HEK293 (cell line): Measurements from ENCODE around the gene ATOSA.

Experiments used
- CTCF ChIA-PET: fragments of 350-600 bp; formaldehyde crosslinking; extraction: SDS; loops from one replicate; lab custom pipeline; 2021; ENCODE audit warnings: antibody characterized with exemption; lab: Yijun Ruan, JAX
- POLR2A ChIA-PET: fragments of 300-600 bp; formaldehyde crosslinking; extraction: SDS; loops from one replicate; lab custom pipeline; 2020; ENCODE audit warnings: antibody characterized with exemption, inconsistent platforms; lab: Yijun Ruan, JAX
- H3K27ac ChIP-seq: fragments of 200-500 bp; sonication (Bioruptor generic); 2 replicates; pipeline ENCODE4 v1.5.1; 2014; ENCODE audit warnings: low read depth, low read length, control low read depth, inconsistent platforms; ENCODE audit errors: extremely low read depth
- H3K36me3 ChIP-seq, 2 experiments: fragments of 200-500 bp in 1 of 2; sonication (Bioruptor generic) in 1 of 2; 1 replicate in 1 of 2; 2 replicates in 1 of 2; pipeline ENCODE4 v1.5.1; 2014 to 2017; ENCODE audit warnings: inconsistent platforms in 2 of 2, low read length in 2 of 2; ENCODE audit not compliant: control insufficient read depth in 2 of 2, insufficient read depth in 1 of 2
- H3K4me1 ChIP-seq: fragments of 200-500 bp; sonication (Bioruptor generic); 2 replicates; pipeline ENCODE4 v1.5.1; 2014; ENCODE audit warnings: mild to moderate bottlenecking, low read length, inconsistent platforms; ENCODE audit not compliant: control insufficient read depth, insufficient read depth
- H3K4me3 ChIP-seq: 2 replicates; pipeline ENCODE4 v1.5.1; 2011; ENCODE audit warnings: low read depth, mild to moderate bottlenecking, control low read depth, low read length, moderate library complexity
- H3K9me3 ChIP-seq: fragments of 200-500 bp; sonication (Bioruptor generic); 2 replicates; pipeline ENCODE4 v1.5.1; 2014; ENCODE audit warnings: low read depth, low read length, inconsistent platforms; ENCODE audit not compliant: control insufficient read depth, insufficient read depth
- GLIS1 ChIP-seq: fragments of 450-650 bp; formaldehyde crosslinking; IDR thresholded peaks from 2 replicates; pipeline ENCODE4 v1.5.1; 2016; ENCODE audit warnings: missing biosample characterization, missing genetic modification characterization
- GLIS2 ChIP-seq: fragments of 450-650 bp; formaldehyde crosslinking; IDR thresholded peaks from 2 replicates; pipeline ENCODE4 v1.5.1; 2016; ENCODE audit warnings: missing biosample characterization, missing genetic modification characterization
- KLF8 ChIP-seq: fragments of 450-650 bp; formaldehyde crosslinking; IDR thresholded peaks from 2 replicates; pipeline ENCODE4 v1.5.1; 2016; ENCODE audit warnings: missing biosample characterization, missing genetic modification characterization
- MEIS1 ChIP-seq: sonication (generic); formaldehyde crosslinking; IDR thresholded peaks from 2 replicates; pipeline ENCODE4 v1.8.1; 2022; ENCODE audit warnings: missing genetic modification reagents, mild to moderate bottlenecking, borderline replicate concordance
- OVOL3 ChIP-seq: fragments of 450-650 bp; formaldehyde crosslinking; IDR thresholded peaks from 2 replicates; pipeline ENCODE4 v1.5.1; 2016; ENCODE audit warnings: missing biosample characterization, missing genetic modification characterization
- SP7 ChIP-seq: fragments of 450-650 bp; formaldehyde crosslinking; IDR thresholded peaks from 2 replicates; pipeline ENCODE4 v1.5.1; 2016; ENCODE audit warnings: missing biosample characterization, missing genetic modification characterization
- ZBTB8A ChIP-seq: fragments of 450-650 bp; formaldehyde crosslinking; IDR thresholded peaks from 2 replicates; pipeline ENCODE4 v1.5.1; 2016; ENCODE audit warnings: missing biosample characterization, missing genetic modification characterization
- ZFP3 ChIP-seq: fragments of 450-650 bp; formaldehyde crosslinking; IDR thresholded peaks from 2 replicates; pipeline ENCODE4 v1.5.1; 2016; ENCODE audit warnings: low read depth, missing biosample characterization, missing genetic modification characterization
- ZFP69B ChIP-seq: fragments of 450-650 bp; formaldehyde crosslinking; IDR thresholded peaks from 2 replicates; pipeline ENCODE4 v1.5.1; 2016; ENCODE audit warnings: missing biosample characterization, missing genetic modification characterization
- ZNF16 ChIP-seq: fragments of 450-650 bp; formaldehyde crosslinking; IDR thresholded peaks from 2 replicates; pipeline ENCODE4 v1.5.1; 2016; ENCODE audit warnings: low read depth, missing biosample characterization, missing genetic modification characterization
- ZNF23 ChIP-seq: fragments of 450-650 bp; formaldehyde crosslinking; IDR thresholded peaks from 2 replicates; pipeline ENCODE4 v1.5.1; 2016; ENCODE audit warnings: missing biosample characterization, missing genetic modification characterization, borderline replicate concordance
- ZNF266 ChIP-seq: fragments of 450-650 bp; formaldehyde crosslinking; IDR thresholded peaks from 2 replicates; pipeline ENCODE4 v1.5.1; 2016; ENCODE audit warnings: missing biosample characterization, missing genetic modification characterization, low read depth
- ZNF341 ChIP-seq: fragments of 450-650 bp; formaldehyde crosslinking; IDR thresholded peaks from 2 replicates; pipeline ENCODE4; 2016; ENCODE audit warnings: low read depth, missing biosample characterization, missing genetic modification characterization
- ZNF501 ChIP-seq: fragments of 450-650 bp; formaldehyde crosslinking; IDR thresholded peaks from 2 replicates; pipeline ENCODE4 v1.5.1; 2016; ENCODE audit warnings: missing biosample characterization, missing genetic modification characterization
- ZNF530 ChIP-seq: fragments of 450-650 bp; formaldehyde crosslinking; IDR thresholded peaks from 2 replicates; pipeline ENCODE4 v1.5.1; 2016; ENCODE audit warnings: low read depth, missing biosample characterization, missing genetic modification characterization
- ZNF624 ChIP-seq: fragments of 450-650 bp; formaldehyde crosslinking; IDR thresholded peaks from 2 replicates; pipeline ENCODE4 v1.5.1; 2017; ENCODE audit warnings: missing biosample characterization, missing genetic modification characterization
- ZNF677 ChIP-seq: fragments of 450-650 bp; IDR thresholded peaks from 2 replicates; pipeline ENCODE4 v1.5.0; 2018; ENCODE audit warnings: missing biosample characterization, mild to moderate bottlenecking, missing genetic modification characterization, moderate library complexity
- ZXDB ChIP-seq: fragments of 450-650 bp; formaldehyde crosslinking; IDR thresholded peaks from 2 replicates; pipeline ENCODE4 v1.5.1; 2016; ENCODE audit warnings: missing biosample characterization, missing genetic modification characterization
- TF ChIP-seq, protein P1 (sequence below): fragments of 450-650 bp; formaldehyde crosslinking; IDR thresholded peaks from 2 replicates; pipeline ENCODE4 v1.5.1; 2017; ENCODE audit warnings: missing biosample characterization, missing genetic modification characterization
- TF ChIP-seq, protein P2 (sequence below): fragments of 450-650 bp; formaldehyde crosslinking; IDR thresholded peaks from 2 replicates; pipeline ENCODE4 v1.5.1; 2016; ENCODE audit warnings: missing biosample characterization, missing genetic modification characterization
- TF ChIP-seq, protein P3 (sequence below): fragments of 450-650 bp; formaldehyde crosslinking; IDR thresholded peaks from 2 replicates; pipeline ENCODE4 v1.5.1; 2016; ENCODE audit warnings: missing biosample characterization, missing genetic modification characterization, low read depth
- TF ChIP-seq, protein P4 (sequence below): fragments of 450-650 bp; formaldehyde crosslinking; IDR thresholded peaks from 2 replicates; pipeline ENCODE4 v1.5.1; 2016; ENCODE audit warnings: missing biosample characterization, missing genetic modification characterization
- TF ChIP-seq, protein P5 (sequence below): fragments of 450-650 bp; formaldehyde crosslinking; IDR thresholded peaks from 2 replicates; pipeline ENCODE4 v1.5.1; 2016; ENCODE audit warnings: missing biosample characterization, missing genetic modification characterization
- TF ChIP-seq, protein P6 (sequence below): fragments of 450-650 bp; formaldehyde crosslinking; IDR thresholded peaks from 2 replicates; pipeline ENCODE4 v1.5.1; 2017; ENCODE audit warnings: missing biosample characterization, missing genetic modification characterization

ATOSA gene

DNA sequence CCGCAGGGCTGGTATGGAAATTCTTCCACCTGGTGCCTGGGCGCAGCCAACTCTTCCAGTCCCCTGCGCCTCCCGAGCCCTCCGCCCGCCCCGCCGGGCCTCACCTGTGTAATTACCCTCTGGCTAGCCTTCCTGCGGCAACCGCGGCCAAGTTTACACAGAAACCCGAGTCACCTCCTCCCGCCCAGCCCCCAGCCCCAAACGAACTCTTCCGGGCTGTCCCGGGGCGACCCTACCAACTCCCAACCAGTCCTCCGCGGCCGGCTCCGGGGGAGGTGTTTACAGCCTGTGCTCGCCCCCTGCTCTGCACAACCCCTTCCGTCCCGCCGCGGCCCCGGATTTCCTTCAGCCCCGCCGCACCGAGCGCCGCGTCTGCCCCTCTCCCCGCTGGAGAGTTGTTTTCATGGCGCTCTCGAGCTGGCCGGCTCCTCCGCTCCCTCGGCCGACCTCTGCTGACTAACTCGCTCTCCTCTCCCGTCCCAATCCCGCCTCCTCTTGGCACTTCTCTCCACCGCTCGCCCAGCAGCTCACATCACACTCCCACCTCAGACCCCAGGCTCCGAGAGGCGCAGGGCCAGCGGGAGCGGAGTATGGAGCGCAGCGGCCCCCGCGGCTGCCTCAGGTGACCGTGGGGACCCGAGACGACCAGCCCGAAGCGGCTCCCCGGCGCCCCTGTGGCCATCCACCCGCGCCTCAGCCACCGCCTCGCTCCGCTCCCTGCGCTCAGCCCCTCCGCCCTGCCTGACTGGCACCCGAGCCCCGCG, 538 bp downstream of the ATOSA start:
- Histone ChIP-seq H3K36me3 (peaks cover 0 to 6% of the 10 kb centered on the region in 2 experiments), H3K4me1 (0 out of 2 replicates have a peak, but pooled peaks cover 3% of the 10 kb centered on the region), H3K9me3 (no peaks in the 10 kb centered on the region), H3K4me3 (peak overlapping the region; percentile 63), H3K27ac (peak overlapping the region; percentile 92)
- ChIA-PET CTCF (interaction anchor here (0.6 kb wide), 1 partner anchor 55 kb away, joined by 3 read pairs; no protein-coding TSS in a partner anchor), POLR2A (interaction anchor here (0.8 to 1.8 kb wide), 6 partner anchors 25 to 150 kb away, joined by 3 to 11 read pairs (median 6); partner anchors contain the start of gene MYO5A)
- peak; percentile 59 for TF ChIP-seq GLIS1 (tag by site-specific recombination)
- TF ChIP-seq, protein P1, sequence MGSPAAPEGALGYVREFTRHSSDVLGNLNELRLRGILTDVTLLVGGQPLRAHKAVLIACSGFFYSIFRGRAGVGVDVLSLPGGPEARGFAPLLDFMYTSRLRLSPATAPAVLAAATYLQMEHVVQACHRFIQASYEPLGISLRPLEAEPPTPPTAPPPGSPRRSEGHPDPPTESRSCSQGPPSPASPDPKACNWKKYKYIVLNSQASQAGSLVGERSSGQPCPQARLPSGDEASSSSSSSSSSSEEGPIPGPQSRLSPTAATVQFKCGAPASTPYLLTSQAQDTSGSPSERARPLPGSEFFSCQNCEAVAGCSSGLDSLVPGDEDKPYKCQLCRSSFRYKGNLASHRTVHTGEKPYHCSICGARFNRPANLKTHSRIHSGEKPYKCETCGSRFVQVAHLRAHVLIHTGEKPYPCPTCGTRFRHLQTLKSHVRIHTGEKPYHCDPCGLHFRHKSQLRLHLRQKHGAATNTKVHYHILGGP (tag by site-specific recombination), result no peak
- TF ChIP-seq, protein P2, sequence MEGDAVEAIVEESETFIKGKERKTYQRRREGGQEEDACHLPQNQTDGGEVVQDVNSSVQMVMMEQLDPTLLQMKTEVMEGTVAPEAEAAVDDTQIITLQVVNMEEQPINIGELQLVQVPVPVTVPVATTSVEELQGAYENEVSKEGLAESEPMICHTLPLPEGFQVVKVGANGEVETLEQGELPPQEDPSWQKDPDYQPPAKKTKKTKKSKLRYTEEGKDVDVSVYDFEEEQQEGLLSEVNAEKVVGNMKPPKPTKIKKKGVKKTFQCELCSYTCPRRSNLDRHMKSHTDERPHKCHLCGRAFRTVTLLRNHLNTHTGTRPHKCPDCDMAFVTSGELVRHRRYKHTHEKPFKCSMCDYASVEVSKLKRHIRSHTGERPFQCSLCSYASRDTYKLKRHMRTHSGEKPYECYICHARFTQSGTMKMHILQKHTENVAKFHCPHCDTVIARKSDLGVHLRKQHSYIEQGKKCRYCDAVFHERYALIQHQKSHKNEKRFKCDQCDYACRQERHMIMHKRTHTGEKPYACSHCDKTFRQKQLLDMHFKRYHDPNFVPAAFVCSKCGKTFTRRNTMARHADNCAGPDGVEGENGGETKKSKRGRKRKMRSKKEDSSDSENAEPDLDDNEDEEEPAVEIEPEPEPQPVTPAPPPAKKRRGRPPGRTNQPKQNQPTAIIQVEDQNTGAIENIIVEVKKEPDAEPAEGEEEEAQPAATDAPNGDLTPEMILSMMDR (tag by site-specific recombination), result peak; percentile 79
- peak; percentile 85 for TF ChIP-seq ZBTB8A (tag by site-specific recombination)
- TF ChIP-seq, protein P3, sequence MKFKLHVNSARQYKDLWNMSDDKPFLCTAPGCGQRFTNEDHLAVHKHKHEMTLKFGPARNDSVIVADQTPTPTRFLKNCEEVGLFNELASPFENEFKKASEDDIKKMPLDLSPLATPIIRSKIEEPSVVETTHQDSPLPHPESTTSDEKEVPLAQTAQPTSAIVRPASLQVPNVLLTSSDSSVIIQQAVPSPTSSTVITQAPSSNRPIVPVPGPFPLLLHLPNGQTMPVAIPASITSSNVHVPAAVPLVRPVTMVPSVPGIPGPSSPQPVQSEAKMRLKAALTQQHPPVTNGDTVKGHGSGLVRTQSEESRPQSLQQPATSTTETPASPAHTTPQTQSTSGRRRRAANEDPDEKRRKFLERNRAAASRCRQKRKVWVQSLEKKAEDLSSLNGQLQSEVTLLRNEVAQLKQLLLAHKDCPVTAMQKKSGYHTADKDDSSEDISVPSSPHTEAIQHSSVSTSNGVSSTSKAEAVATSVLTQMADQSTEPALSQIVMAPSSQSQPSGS (tag by site-specific recombination), result no peak
- TF ChIP-seq ZNF266, result no peak
- TF ChIP-seq, protein P4, sequence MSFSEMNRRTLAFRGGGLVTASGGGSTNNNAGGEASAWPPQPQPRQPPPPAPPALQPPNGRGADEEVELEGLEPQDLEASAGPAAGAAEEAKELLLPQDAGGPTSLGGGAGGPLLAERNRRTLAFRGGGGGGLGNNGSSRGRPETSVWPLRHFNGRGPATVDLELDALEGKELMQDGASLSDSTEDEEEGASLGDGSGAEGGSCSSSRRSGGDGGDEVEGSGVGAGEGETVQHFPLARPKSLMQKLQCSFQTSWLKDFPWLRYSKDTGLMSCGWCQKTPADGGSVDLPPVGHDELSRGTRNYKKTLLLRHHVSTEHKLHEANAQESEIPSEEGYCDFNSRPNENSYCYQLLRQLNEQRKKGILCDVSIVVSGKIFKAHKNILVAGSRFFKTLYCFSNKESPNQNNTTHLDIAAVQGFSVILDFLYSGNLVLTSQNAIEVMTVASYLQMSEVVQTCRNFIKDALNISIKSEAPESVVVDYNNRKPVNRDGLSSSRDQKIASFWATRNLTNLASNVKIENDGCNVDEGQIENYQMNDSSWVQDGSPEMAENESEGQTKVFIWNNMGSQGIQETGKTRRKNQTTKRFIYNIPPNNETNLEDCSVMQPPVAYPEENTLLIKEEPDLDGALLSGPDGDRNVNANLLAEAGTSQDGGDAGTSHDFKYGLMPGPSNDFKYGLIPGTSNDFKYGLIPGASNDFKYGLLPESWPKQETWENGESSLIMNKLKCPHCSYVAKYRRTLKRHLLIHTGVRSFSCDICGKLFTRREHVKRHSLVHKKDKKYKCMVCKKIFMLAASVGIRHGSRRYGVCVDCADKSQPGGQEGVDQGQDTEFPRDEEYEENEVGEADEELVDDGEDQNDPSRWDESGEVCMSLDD (tag by site-specific recombination), result peak; percentile 57; the same call in 1 of the 2 replicates
- TF ChIP-seq ZNF341, result peak; percentile 77
- TF ChIP-seq ZNF501 (tag by site-specific recombination), result 0 out of 2 replicates have a peak, but pooled peaks have one; percentile 19
- TF ChIP-seq ZNF677 (tag by site-specific recombination), result no peak
- TF ChIP-seq ZFP69B (tag by site-specific recombination), result no peak
- peak; percentile 36 for TF ChIP-seq SP7
- TF ChIP-seq ZNF624 (tag by site-specific recombination), result no peak
- TF ChIP-seq ZXDB (tag by site-specific recombination), result peak; percentile 30; the same call in 1 of the 2 replicates
- TF ChIP-seq, protein P5, sequence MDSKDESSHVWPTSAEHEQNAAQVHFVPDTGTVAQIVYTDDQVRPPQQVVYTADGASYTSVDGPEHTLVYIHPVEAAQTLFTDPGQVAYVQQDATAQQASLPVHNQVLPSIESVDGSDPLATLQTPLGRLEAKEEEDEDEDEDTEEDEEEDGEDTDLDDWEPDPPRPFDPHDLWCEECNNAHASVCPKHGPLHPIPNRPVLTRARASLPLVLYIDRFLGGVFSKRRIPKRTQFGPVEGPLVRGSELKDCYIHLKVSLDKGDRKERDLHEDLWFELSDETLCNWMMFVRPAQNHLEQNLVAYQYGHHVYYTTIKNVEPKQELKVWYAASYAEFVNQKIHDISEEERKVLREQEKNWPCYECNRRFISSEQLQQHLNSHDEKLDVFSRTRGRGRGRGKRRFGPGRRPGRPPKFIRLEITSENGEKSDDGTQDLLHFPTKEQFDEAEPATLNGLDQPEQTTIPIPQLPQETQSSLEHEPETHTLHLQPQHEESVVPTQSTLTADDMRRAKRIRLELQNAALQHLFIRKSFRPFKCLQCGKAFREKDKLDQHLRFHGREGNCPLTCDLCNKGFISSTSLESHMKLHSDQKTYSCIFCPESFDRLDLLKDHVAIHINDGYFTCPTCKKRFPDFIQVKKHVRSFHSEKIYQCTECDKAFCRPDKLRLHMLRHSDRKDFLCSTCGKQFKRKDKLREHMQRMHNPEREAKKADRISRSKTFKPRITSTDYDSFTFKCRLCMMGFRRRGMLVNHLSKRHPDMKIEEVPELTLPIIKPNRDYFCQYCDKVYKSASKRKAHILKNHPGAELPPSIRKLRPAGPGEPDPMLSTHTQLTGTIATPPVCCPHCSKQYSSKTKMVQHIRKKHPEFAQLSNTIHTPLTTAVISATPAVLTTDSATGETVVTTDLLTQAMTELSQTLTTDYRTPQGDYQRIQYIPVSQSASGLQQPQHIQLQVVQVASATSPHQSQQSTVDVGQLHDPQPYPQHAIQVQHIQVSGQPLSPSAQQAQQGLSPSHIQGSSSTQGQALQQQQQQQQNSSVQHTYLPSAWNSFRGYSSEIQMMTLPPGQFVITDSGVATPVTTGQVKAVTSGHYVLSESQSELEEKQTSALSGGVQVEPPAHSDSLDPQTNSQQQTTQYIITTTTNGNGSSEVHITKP (tag by site-specific recombination), result peak; percentile 74
- no peak for TF ChIP-seq ZFP3
- TF ChIP-seq GLIS2 (tag by site-specific recombination), result peak; percentile 78
- TF ChIP-seq ZNF23, result no peak
- peak; percentile 15; the same call in 1 of the 2 replicates for TF ChIP-seq KLF8 (tag by site-specific recombination)
- no peak for TF ChIP-seq ZNF530 (tag by site-specific recombination)
- TF ChIP-seq OVOL3 (tag by site-specific recombination), result no peak
- TF ChIP-seq ZNF16 (tag by site-specific recombination), result no peak
- no peak for TF ChIP-seq MEIS1
- TF ChIP-seq, protein P6, sequence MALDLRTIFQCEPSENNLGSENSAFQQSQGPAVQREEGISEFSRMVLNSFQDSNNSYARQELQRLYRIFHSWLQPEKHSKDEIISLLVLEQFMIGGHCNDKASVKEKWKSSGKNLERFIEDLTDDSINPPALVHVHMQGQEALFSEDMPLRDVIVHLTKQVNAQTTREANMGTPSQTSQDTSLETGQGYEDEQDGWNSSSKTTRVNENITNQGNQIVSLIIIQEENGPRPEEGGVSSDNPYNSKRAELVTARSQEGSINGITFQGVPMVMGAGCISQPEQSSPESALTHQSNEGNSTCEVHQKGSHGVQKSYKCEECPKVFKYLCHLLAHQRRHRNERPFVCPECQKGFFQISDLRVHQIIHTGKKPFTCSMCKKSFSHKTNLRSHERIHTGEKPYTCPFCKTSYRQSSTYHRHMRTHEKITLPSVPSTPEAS (tag by site-specific recombination), result no peak
